B cell (primary cell): ENCODE results near the gene ZMYND12.

Experiments
- CTCF ChIP-seq: fragments of 200-600 bp; IDR thresholded peaks from one replicate; pipeline ENCODE4 v1.8.0; 2022; ENCODE audit warnings: antibody characterized with exemption, mild to moderate bottlenecking
- EZH2 ChIP-seq: IDR thresholded peaks from 2 replicates; pipeline ENCODE4 v1.6.1; 2012; ENCODE audit warnings: borderline replicate concordance, low read depth, mild to moderate bottlenecking, moderate library complexity, low read length; ENCODE audit not compliant: insufficient read depth, poor library complexity, severe bottlenecking

GRCh38 chr1:42442662-42443061 lies 13.2 kb downstream of the ZMYND12 start:
- TF ChIP-seq CTCF (no peak), EZH2 (no peak)
